Measurements from ENCODE around the gene MPST. TPM values are rescaled to one million over a fixed set of nuclear protein-coding genes. Genes with fewer than 3 reads are reported as not detected.

The MPST gene
- polyA plus RNA-seq, 1 experiment: 45.5 TPM

GRCh38 chr22:36991206-36991605, 28.3 kb upstream of the MPST start:
- Histone ChIP-seq H3K4me3 (ENCODE audit: low read depth, low read length) (no peak overlapping the region), H3K36me3 (ENCODE audit: control insufficient read depth, insufficient read depth, low read length) (no peaks in the 10 kb centered on the region), H3K27me3 (ENCODE audit: control insufficient read depth, insufficient read depth, low read length) (peaks cover 7% of the 10 kb centered on the region; the same call in 1 of the 2 replicates)
- POLR2A ChIA-PET: no interaction called here
- CTCF ChIA-PET: interaction anchor here (3.5 kb wide), 1 partner anchor 13 kb away, joined by 11 read pairs; no protein-coding TSS in a partner anchor
- TF ChIP-seq CTCF (IDR thresholded peaks at IDR 0.05; ENCODE audit: insufficient read depth, low read depth, low read length): no peak
- no peak for DNase-seq (ENCODE audit: low read depth)

GRCh38 chr22:36997746-36998145, 21.8 kb upstream of the MPST start:
- no peak for DNase-seq (ENCODE audit: low read depth)
- ChIA-PET CTCF (interaction anchor here (2.2 kb wide), 1 partner anchor 14 kb away, joined by 9 read pairs; no protein-coding TSS in a partner anchor), POLR2A (no interaction called here)
- Histone ChIP-seq H3K27me3 (ENCODE audit: control insufficient read depth, insufficient read depth, low read length) (peaks cover 13% of the 10 kb centered on the region), H3K36me3 (ENCODE audit: control insufficient read depth, insufficient read depth, low read length) (no peaks in the 10 kb centered on the region), H3K4me3 (ENCODE audit: low read depth, low read length) (no peak overlapping the region)
- no peak for TF ChIP-seq CTCF (IDR thresholded peaks at IDR 0.05; ENCODE audit: insufficient read depth, low read depth, low read length)

- CTCF ChIA-PET: interaction anchor here (0.8 to 2.2 kb wide), 2 partner anchors 16 to 29 kb away, joined by 3 to 9 read pairs; no protein-coding TSS in a partner anchor
- DNase-seq (ENCODE audit: low read depth): no peak
- peaks cover 15% of the 10 kb centered on the region for H3K27me3 ChIP-seq (ENCODE audit: control insufficient read depth, insufficient read depth, low read length)
- no peak for TF ChIP-seq CTCF (IDR thresholded peaks at IDR 0.05; ENCODE audit: insufficient read depth, low read depth, low read length)
- no peak overlapping the region for H3K4me3 ChIP-seq (ENCODE audit: low read depth, low read length)
- POLR2A ChIA-PET: no interaction called here
- H3K36me3 ChIP-seq (ENCODE audit: control insufficient read depth, insufficient read depth, low read length): no peaks in the 10 kb centered on the region
These were observed 20.8 kb upstream of the MPST start for GRCh38 chr22:36998620-36999351.

GRCh38 chr22:36999463-36999862, 20.1 kb upstream of the MPST start:
- no peak for TF ChIP-seq CTCF (IDR thresholded peaks at IDR 0.05; ENCODE audit: insufficient read depth, low read depth, low read length)
- Histone ChIP-seq H3K36me3 (ENCODE audit: control insufficient read depth, insufficient read depth, low read length) (no peaks in the 10 kb centered on the region), H3K27me3 (ENCODE audit: control insufficient read depth, insufficient read depth, low read length) (peaks cover 17% of the 10 kb centered on the region), H3K4me3 (ENCODE audit: low read depth, low read length) (no peak overlapping the region)
- CTCF ChIA-PET: no interaction called here
- POLR2A ChIA-PET: no interaction called here
- no peak for DNase-seq (ENCODE audit: low read depth)

GRCh38 chr22:37000676-37001534, 18.6 kb upstream of the MPST start:
- ChIA-PET POLR2A (no interaction called here), CTCF (no interaction called here)
- H3K36me3 ChIP-seq (ENCODE audit: control insufficient read depth, insufficient read depth, low read length): no peaks in the 10 kb centered on the region
- H3K27me3 ChIP-seq (ENCODE audit: control insufficient read depth, insufficient read depth, low read length): peaks cover 17% of the 10 kb centered on the region
- H3K4me3 ChIP-seq (ENCODE audit: low read depth, low read length): no peak overlapping the region
- no peak for DNase-seq (ENCODE audit: low read depth)
- no peak for TF ChIP-seq CTCF (IDR thresholded peaks at IDR 0.05; ENCODE audit: insufficient read depth, low read depth, low read length)
